Measurements from ENCODE around the gene ZNF837.

DNA sequence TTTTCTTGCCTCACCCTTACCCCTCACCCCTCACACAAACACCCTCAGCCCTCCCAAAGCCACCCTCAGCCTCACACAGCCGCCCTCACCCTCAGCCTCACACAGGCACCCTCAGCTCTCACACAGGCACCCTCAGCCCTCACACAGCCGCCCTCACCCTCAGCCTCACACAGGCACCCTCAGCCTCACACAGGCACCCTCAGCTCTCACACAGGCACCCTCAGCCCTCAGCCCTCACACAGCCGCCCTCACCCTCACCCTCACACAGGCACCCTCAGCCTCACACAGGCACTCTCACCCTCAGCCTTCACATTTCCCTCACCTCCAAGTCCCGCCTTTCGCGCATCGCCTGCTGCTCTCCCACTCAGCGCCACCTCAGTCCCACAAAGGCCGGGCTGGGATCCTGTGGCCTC lies 54.3 kb downstream of the ZNF837 start:
- no peak for TF ChIP-seq POLR2A (IDR thresholded peaks at IDR 0.05; ENCODE audit: low read length)
- TF ChIP-seq CEBPB (IDR thresholded peaks at IDR 0.05), result no peak
- TF ChIP-seq, protein P1, sequence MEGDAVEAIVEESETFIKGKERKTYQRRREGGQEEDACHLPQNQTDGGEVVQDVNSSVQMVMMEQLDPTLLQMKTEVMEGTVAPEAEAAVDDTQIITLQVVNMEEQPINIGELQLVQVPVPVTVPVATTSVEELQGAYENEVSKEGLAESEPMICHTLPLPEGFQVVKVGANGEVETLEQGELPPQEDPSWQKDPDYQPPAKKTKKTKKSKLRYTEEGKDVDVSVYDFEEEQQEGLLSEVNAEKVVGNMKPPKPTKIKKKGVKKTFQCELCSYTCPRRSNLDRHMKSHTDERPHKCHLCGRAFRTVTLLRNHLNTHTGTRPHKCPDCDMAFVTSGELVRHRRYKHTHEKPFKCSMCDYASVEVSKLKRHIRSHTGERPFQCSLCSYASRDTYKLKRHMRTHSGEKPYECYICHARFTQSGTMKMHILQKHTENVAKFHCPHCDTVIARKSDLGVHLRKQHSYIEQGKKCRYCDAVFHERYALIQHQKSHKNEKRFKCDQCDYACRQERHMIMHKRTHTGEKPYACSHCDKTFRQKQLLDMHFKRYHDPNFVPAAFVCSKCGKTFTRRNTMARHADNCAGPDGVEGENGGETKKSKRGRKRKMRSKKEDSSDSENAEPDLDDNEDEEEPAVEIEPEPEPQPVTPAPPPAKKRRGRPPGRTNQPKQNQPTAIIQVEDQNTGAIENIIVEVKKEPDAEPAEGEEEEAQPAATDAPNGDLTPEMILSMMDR (IDR thresholded peaks at IDR 0.05), result no peak
- no peak for TF ChIP-seq EP300 (IDR thresholded peaks at IDR 0.05)
- no peak for TF ChIP-seq RARB (CRISPR knock-in tag; IDR thresholded peaks at IDR 0.05)
